ENCODE measurements around the gene TRDN. TPM values are rescaled to one million over a fixed set of nuclear protein-coding genes. Genes with fewer than 3 reads are reported as not detected.

The TRDN gene, protein sequence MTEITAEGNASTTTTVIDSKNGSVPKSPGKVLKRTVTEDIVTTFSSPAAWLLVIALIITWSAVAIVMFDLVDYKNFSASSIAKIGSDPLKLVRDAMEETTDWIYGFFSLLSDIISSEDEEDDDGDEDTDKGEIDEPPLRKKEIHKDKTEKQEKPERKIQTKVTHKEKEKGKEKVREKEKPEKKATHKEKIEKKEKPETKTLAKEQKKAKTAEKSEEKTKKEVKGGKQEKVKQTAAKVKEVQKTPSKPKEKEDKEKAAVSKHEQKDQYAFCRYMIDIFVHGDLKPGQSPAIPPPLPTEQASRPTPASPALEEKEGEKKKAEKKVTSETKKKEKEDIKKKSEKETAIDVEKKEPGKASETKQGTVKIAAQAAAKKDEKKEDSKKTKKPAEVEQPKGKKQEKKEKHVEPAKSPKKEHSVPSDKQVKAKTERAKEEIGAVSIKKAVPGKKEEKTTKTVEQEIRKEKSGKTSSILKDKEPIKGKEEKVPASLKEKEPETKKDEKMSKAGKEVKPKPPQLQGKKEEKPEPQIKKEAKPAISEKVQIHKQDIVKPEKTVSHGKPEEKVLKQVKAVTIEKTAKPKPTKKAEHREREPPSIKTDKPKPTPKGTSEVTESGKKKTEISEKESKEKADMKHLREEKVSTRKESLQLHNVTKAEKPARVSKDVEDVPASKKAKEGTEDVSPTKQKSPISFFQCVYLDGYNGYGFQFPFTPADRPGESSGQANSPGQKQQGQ
- not detected in 2 replicates for total RNA-seq
- long read RNA-seq, result 0 reads

DNA sequence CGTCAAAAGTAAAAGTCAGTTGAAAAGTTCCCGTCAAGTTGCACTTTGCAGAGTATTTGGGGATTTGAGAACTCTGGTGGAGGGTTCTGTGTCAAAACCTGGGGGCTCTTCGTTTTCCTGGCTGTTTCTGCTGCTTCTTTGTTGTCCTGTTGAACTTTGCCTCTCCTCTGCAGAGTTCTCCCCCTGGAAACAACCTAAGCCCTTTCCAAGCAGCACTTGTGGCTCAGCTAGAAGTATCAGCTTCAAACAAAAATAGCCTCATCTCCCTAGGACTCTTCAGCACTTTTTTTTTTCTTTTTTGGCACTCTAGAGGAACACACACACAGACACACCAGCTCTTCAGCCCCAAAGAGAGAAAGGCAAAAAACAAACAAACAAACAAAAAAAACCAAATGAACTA is at the start of gene TRDN:
Gene TRDN (minus strand): TSS at position 169 of the 400 bp plus-strand sequence. CDS start 175 bp downstream, outside the sequence.
- TF ChIP-seq, protein P1, sequence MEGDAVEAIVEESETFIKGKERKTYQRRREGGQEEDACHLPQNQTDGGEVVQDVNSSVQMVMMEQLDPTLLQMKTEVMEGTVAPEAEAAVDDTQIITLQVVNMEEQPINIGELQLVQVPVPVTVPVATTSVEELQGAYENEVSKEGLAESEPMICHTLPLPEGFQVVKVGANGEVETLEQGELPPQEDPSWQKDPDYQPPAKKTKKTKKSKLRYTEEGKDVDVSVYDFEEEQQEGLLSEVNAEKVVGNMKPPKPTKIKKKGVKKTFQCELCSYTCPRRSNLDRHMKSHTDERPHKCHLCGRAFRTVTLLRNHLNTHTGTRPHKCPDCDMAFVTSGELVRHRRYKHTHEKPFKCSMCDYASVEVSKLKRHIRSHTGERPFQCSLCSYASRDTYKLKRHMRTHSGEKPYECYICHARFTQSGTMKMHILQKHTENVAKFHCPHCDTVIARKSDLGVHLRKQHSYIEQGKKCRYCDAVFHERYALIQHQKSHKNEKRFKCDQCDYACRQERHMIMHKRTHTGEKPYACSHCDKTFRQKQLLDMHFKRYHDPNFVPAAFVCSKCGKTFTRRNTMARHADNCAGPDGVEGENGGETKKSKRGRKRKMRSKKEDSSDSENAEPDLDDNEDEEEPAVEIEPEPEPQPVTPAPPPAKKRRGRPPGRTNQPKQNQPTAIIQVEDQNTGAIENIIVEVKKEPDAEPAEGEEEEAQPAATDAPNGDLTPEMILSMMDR (conservative IDR thresholded peaks at IDR 0.05), result no peak
- Mint-ChIP-seq H3K4me3 (no peak within 1 kb of the TSS), H3K4me1 (peaks cover 12% of the 10 kb centered on the region), H3K36me3 (ENCODE audit: low read depth) (no peaks in the 10 kb centered on the region), H3K27ac (ENCODE audit: unreplicated experiment) (peak within 1 kb of the TSS; percentile 19), H3K9me3 (no peaks in the 10 kb centered on the region), H3K27me3 (ENCODE audit: low read depth) (no peaks in the 10 kb centered on the region)
- DNase-seq (ENCODE audit: low read depth, low spot score), result no peak

DNA sequence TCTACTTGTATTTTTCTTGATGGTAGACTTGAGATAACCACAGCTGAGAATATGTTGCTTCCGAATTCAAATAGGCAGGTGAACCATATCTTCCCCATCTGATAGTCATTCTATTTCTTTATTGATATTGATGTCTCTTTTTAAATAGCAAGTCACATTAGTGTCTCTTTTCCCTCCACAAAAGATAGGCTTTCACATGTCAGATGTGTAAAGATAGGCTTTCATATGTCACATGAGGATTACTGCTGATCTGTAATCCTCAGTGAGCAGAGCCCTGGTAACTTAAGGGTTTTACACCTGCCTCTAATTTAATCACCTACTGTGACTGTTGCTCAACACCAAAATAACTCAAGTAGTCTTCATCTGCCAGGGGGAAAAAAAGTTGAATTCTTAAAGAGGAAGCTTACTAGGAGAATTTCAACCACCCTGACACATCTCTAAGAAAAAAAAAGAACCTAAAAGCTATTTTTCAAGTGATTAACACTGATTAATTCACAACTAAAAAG is 45.3 kb upstream of the TRDN start:
- no peaks in the 10 kb centered on the region for H3K9me3 Mint-ChIP-seq
- H3K27me3 Mint-ChIP-seq (ENCODE audit: low read depth), result no peaks in the 10 kb centered on the region
- H3K4me3 Mint-ChIP-seq, result no peak overlapping the region
- TF ChIP-seq, protein P1 (conservative IDR thresholded peaks at IDR 0.05), result no peak
- no peaks in the 10 kb centered on the region for H3K36me3 Mint-ChIP-seq (ENCODE audit: low read depth)
- no peak overlapping the region for H3K27ac Mint-ChIP-seq (ENCODE audit: unreplicated experiment)
- H3K4me1 Mint-ChIP-seq, result no peaks in the 10 kb centered on the region
- no peak for DNase-seq (ENCODE audit: low read depth, low spot score)

DNA sequence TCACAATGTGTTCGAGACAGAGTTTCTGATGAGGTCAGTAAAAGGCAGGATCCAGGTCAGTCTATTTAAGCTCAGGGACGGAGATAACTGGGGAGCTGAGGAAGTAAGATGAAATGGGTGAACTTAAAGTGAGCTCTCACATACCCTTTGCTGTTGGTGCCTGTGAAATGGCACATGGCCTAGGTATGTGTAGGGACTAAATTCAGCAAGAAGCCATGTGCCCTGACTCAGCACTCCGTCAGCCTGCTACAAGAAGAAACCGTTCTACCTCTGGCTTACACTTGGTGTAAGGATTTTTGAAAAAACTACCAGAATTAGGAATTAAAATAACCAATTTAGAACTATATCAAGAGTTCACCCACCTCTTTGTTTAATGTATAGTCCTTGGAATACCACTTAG is 41.1 kb upstream of the TRDN start:
- DNase-seq (ENCODE audit: low read depth, low spot score), result no peak
- Mint-ChIP-seq H3K27ac (ENCODE audit: unreplicated experiment) (peak overlapping the region; percentile 10), H3K36me3 (ENCODE audit: low read depth) (peaks cover 8% of the 10 kb centered on the region), H3K9me3 (peaks cover 10% of the 10 kb centered on the region), H3K4me3 (no peak overlapping the region), H3K27me3 (ENCODE audit: low read depth) (no peaks in the 10 kb centered on the region), H3K4me1 (no peaks in the 10 kb centered on the region)
- TF ChIP-seq, protein P1 (conservative IDR thresholded peaks at IDR 0.05), result no peak

DNA sequence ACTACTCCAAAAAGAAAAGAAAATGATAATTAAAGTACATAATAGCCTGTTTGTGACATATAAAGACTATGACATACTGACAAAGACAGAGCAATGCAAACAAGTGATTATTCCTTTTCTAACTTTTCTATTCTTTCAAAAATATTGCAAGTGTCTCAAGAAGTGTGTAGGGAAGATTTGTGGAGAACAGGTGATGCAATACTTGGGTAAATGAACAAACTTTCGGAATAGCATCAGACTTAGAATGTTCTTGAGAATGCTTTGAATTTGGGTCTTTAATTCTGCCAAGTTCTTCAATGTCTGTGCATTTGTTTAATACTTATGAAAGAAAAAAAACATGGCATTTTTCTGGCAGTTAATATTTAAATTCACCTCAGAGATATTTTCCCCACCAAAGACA is 40.0 kb upstream of the TRDN start:
- H3K36me3 Mint-ChIP-seq (ENCODE audit: low read depth), result peaks cover 8% of the 10 kb centered on the region
- no peak overlapping the region for H3K4me3 Mint-ChIP-seq
- H3K27me3 Mint-ChIP-seq (ENCODE audit: low read depth), result no peaks in the 10 kb centered on the region
- H3K27ac Mint-ChIP-seq (ENCODE audit: unreplicated experiment), result no peak overlapping the region
- TF ChIP-seq, protein P1 (conservative IDR thresholded peaks at IDR 0.05), result no peak
- H3K9me3 Mint-ChIP-seq, result peaks cover 10% of the 10 kb centered on the region
- H3K4me1 Mint-ChIP-seq, result no peaks in the 10 kb centered on the region
- no peak for DNase-seq (ENCODE audit: low read depth, low spot score)

DNA sequence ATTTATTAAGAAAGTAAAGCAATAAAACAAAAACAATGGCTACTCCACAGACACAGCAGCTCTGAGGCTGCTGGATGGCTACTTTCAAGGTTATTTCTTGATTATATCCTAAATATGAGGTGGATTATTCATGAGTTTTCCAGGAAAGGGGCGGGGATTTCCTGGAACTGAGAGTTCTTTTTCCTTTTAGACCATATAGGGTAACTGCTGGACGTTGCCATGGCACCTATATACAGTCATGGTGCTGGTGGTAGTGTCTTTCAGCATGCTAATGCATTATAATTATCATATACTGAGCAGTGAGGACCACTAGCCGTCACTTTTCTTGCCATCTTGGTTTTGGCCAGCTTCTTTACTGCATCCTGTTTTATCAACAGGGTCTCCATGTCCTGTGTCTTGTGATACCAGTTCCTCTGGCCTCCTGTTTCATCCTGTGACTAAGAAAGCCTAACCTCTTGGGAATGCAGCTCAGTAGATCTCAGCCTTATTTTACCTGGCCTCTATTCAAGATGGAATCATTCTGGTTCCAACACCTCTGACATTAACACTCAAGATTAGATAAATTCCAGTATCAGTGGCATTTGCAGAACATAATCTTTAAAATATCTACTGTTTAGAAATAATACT is 32.3 kb upstream of the TRDN start:
- no peaks in the 10 kb centered on the region for H3K27me3 Mint-ChIP-seq (ENCODE audit: low read depth)
- H3K4me1 Mint-ChIP-seq, result no peaks in the 10 kb centered on the region
- peaks cover 2% of the 10 kb centered on the region for H3K36me3 Mint-ChIP-seq (ENCODE audit: low read depth)
- no peak for DNase-seq (ENCODE audit: low read depth, low spot score)
- peaks cover 3% of the 10 kb centered on the region for H3K9me3 Mint-ChIP-seq
- H3K4me3 Mint-ChIP-seq, result no peak overlapping the region
- TF ChIP-seq, protein P1 (conservative IDR thresholded peaks at IDR 0.05), result no peak
- no peak overlapping the region for H3K27ac Mint-ChIP-seq (ENCODE audit: unreplicated experiment)

All from neural crest cell (in vitro differentiated cells).